ENCODE data around the gene MAP3K14. TPM values are rescaled to one million over a fixed set of nuclear protein-coding genes. Genes with fewer than 3 reads are reported as not detected.

The MAP3K14 gene
- total RNA-seq (3.6 TPM in 2 replicates), polyA plus RNA-seq (3.9 and 5.2 TPM in 2 replicates), polyA minus RNA-seq (ENCODE audit: low replicate concordance) (3.6 and 6.0 TPM in 2 replicates)
- polyA plus RNA-seq (2012): 3.8 and 5.8 TPM in 2 replicates

GRCh38 chr17:45316434-45317110 is at the start of gene MAP3K14:
Gene MAP3K14, minus strand, starts transcription at chr17:45317020. Its CDS starts 26,275 bp downstream, at chr17:45290745.
- Histone ChIP-seq H3K36me3 (ENCODE audit: control insufficient read depth, insufficient read depth, low read length) (no peaks in the 10 kb centered on the region), H3K4me1 (ENCODE audit: control insufficient read depth, extremely low read depth, insufficient read depth, low read length) (peaks cover 44% of the 10 kb centered on the region), H3K4me2 (ENCODE audit: extremely low read depth, insufficient read depth, low read length) (peak within 1 kb of the TSS; percentile 97), H3K4me3 (replicated peaks in 1 of 4; ENCODE audit: control extremely low read depth in 1 of 4, insufficient read depth in 1 of 4, low read depth in 3 of 4, low read length in 4 of 4) (peak within 1 kb of the TSS; percentile 52 to 96 (median 78)), H3K9ac (ENCODE audit: insufficient read depth, low read length) (peak within 1 kb of the TSS; percentile 91), H3K79me2 (ENCODE audit: control insufficient read depth, insufficient read depth, low read length) (peaks cover 45% of the 10 kb centered on the region), H2AFZ (ENCODE audit: low read length) (peak within 1 kb of the TSS; percentile 81), H4K20me1 (ENCODE audit: control insufficient read depth, extremely low read depth, insufficient read depth, low read length) (no peaks in the 10 kb centered on the region), H3K9me3 (ENCODE audit: control insufficient read depth, insufficient read depth, low read depth, low read length) (no peaks in the 10 kb centered on the region), H3K27ac (ENCODE audit: insufficient read depth, low read length) (peak within 1 kb of the TSS; percentile 84), H3K27me3 (ENCODE audit: control insufficient read depth, insufficient read depth, low read length) (no peaks in the 10 kb centered on the region)
- peak in 1 of 2 donors; percentile 7 for TF ChIP-seq CTCF (conservative IDR thresholded peaks at IDR 0.05 in 1 of 2, IDR thresholded peaks at IDR 0.05 in 1 of 2; ENCODE audit: low read depth in 1 of 2, low read length in 2 of 2)
- TF ChIP-seq EZH2 (IDR thresholded peaks at IDR 0.05; ENCODE audit: low read length, missing control alignments): no peak
- peak; percentile 68 to 74 for DNase-seq (ENCODE audit: low read depth in 2 of 2)

- Histone ChIP-seq H3K4me3 (replicated peaks in 1 of 4; ENCODE audit: control extremely low read depth in 1 of 4, insufficient read depth in 1 of 4, low read depth in 3 of 4, low read length in 4 of 4) (no peak overlapping the region), H3K9ac (ENCODE audit: insufficient read depth, low read length) (no peak overlapping the region), H4K20me1 (ENCODE audit: control insufficient read depth, extremely low read depth, insufficient read depth, low read length) (no peaks in the 10 kb centered on the region), H3K79me2 (ENCODE audit: control insufficient read depth, insufficient read depth, low read length) (no peaks in the 10 kb centered on the region), H3K9me3 (ENCODE audit: control insufficient read depth, insufficient read depth, low read depth, low read length) (no peaks in the 10 kb centered on the region), H2AFZ (ENCODE audit: low read length) (no peak overlapping the region), H3K4me1 (ENCODE audit: control insufficient read depth, extremely low read depth, insufficient read depth, low read length) (peaks cover 7% of the 10 kb centered on the region), H3K27me3 (ENCODE audit: control insufficient read depth, insufficient read depth, low read length) (peaks cover 9% of the 10 kb centered on the region), H3K36me3 (ENCODE audit: control insufficient read depth, insufficient read depth, low read length) (no peaks in the 10 kb centered on the region), H3K4me2 (ENCODE audit: extremely low read depth, insufficient read depth, low read length) (no peak overlapping the region), H3K27ac (ENCODE audit: insufficient read depth, low read length) (no peak overlapping the region)
- no peak for DNase-seq (ENCODE audit: low read depth in 2 of 2)
- no peak for TF ChIP-seq CTCF (conservative IDR thresholded peaks at IDR 0.05 in 1 of 2, IDR thresholded peaks at IDR 0.05 in 1 of 2; ENCODE audit: low read depth in 1 of 2, low read length in 2 of 2)
- no peak for TF ChIP-seq EZH2 (IDR thresholded peaks at IDR 0.05; ENCODE audit: low read length, missing control alignments)
Observed at GRCh38 chr17:45366049-45366448, 49.2 kb upstream of the MAP3K14 start.

- Histone ChIP-seq H3K9ac (ENCODE audit: insufficient read depth, low read length) (no peak overlapping the region), H3K79me2 (ENCODE audit: control insufficient read depth, insufficient read depth, low read length) (no peaks in the 10 kb centered on the region), H3K27me3 (ENCODE audit: control insufficient read depth, insufficient read depth, low read length) (peaks cover 9% of the 10 kb centered on the region), H3K4me3 (replicated peaks in 1 of 4; ENCODE audit: control extremely low read depth in 1 of 4, insufficient read depth in 1 of 4, low read depth in 3 of 4, low read length in 4 of 4) (no peak overlapping the region), H3K36me3 (ENCODE audit: control insufficient read depth, insufficient read depth, low read length) (no peaks in the 10 kb centered on the region), H2AFZ (ENCODE audit: low read length) (no peak overlapping the region), H3K27ac (ENCODE audit: insufficient read depth, low read length) (no peak overlapping the region), H3K9me3 (ENCODE audit: control insufficient read depth, insufficient read depth, low read depth, low read length) (no peaks in the 10 kb centered on the region), H3K4me1 (ENCODE audit: control insufficient read depth, extremely low read depth, insufficient read depth, low read length) (peaks cover 5% of the 10 kb centered on the region), H4K20me1 (ENCODE audit: control insufficient read depth, extremely low read depth, insufficient read depth, low read length) (no peaks in the 10 kb centered on the region), H3K4me2 (ENCODE audit: extremely low read depth, insufficient read depth, low read length) (no peak overlapping the region)
- TF ChIP-seq CTCF (conservative IDR thresholded peaks at IDR 0.05 in 1 of 2, IDR thresholded peaks at IDR 0.05 in 1 of 2; ENCODE audit: low read depth in 1 of 2, low read length in 2 of 2): no peak
- TF ChIP-seq EZH2 (IDR thresholded peaks at IDR 0.05; ENCODE audit: low read length, missing control alignments): no peak
- no peak for DNase-seq (ENCODE audit: low read depth in 2 of 2)
Observed at GRCh38 chr17:45364531-45365390, 47.9 kb upstream of the MAP3K14 start.
